ENCODE data around the gene PPP2R2B. TPM values are rescaled to one million over a fixed set of nuclear protein-coding genes. Genes with fewer than 3 reads are reported as not detected.

The PPP2R2B gene
- total and polyA plus RNA-seq, 3 donors from 2014 or later: 9.8 to 36.6 (median 32.0) TPM

GRCh38 chr5:146703899-146704298 is 174.7 kb downstream of the PPP2R2B start:
- TF ChIP-seq POLR2A (IDR thresholded peaks at IDR 0.05): no peak
- no peak for TF ChIP-seq CTCF (IDR thresholded peaks at IDR 0.05)
- H3K27ac ChIP-seq: no peak overlapping the region
- H3K4me3 ChIP-seq: no peak overlapping the region
- no peaks in the 10 kb centered on the region for H3K27me3 ChIP-seq
- H3K4me1 ChIP-seq: no peaks in the 10 kb centered on the region
- H3K36me3 ChIP-seq (ENCODE audit: low read depth, missing control alignments): no peaks in the 10 kb centered on the region
- intact Hi-C loops (cut with DNase I; ENCODE audit: low total_unique reads): no loop called here
- DNase-seq: no peak
- 22 to 29% methylated on average over 1 of the region's 1 CpG for WGBS, 2 donors
- H3K9me3 ChIP-seq: no peaks in the 10 kb centered on the region

- H3K36me3 ChIP-seq (ENCODE audit: low read depth, missing control alignments): no peaks in the 10 kb centered on the region
- H3K27ac ChIP-seq: no peak overlapping the region
- intact Hi-C loops (cut with DNase I; ENCODE audit: low total_unique reads): no loop called here
- TF ChIP-seq POLR2A (IDR thresholded peaks at IDR 0.05) (no peak), CTCF (IDR thresholded peaks at IDR 0.05) (no peak)
- H3K4me1 ChIP-seq: no peaks in the 10 kb centered on the region
- no peaks in the 10 kb centered on the region for H3K9me3 ChIP-seq
- H3K27me3 ChIP-seq: no peaks in the 10 kb centered on the region
- DNase-seq: no peak
- H3K4me3 ChIP-seq: no peak overlapping the region
Observed at GRCh38 chr5:146703499-146703898, 175.1 kb downstream of the PPP2R2B start.

GRCh38 chr5:146699664-146700418 is 178.7 kb downstream of the PPP2R2B start:
- no peaks in the 10 kb centered on the region for H3K4me1 ChIP-seq
- H3K27me3 ChIP-seq: no peaks in the 10 kb centered on the region
- H3K36me3 ChIP-seq (ENCODE audit: low read depth, missing control alignments): no peaks in the 10 kb centered on the region
- 52 to 56% methylated on average over 6 of the region's 6 CpGs for WGBS, 2 donors
- H3K4me3 ChIP-seq: no peak overlapping the region
- no peak for TF ChIP-seq POLR2A (IDR thresholded peaks at IDR 0.05)
- TF ChIP-seq CTCF (IDR thresholded peaks at IDR 0.05): no peak
- no peak for DNase-seq
- no peaks in the 10 kb centered on the region for H3K9me3 ChIP-seq
- no peak overlapping the region for H3K27ac ChIP-seq
- intact Hi-C loops (cut with DNase I; ENCODE audit: low total_unique reads): no loop called here

- no peak for TF ChIP-seq CTCF (IDR thresholded peaks at IDR 0.05)
- no peak for TF ChIP-seq POLR2A (IDR thresholded peaks at IDR 0.05)
- WGBS, 2 donors: 54 to 66% methylated on average over 3 of the region's 3 CpGs
Observed at GRCh38 chr5:146699138-146699537, 179.4 kb downstream of the PPP2R2B start.

GRCh38 chr5:146698651-146699050 is 179.9 kb downstream of the PPP2R2B start:
- no peaks in the 10 kb centered on the region for H3K27me3 ChIP-seq
- WGBS, 2 donors: 86 to 93% methylated on average over 1 of the region's 1 CpG
- no peaks in the 10 kb centered on the region for H3K9me3 ChIP-seq
- H3K27ac ChIP-seq: no peak overlapping the region
- H3K4me3 ChIP-seq: no peak overlapping the region
- intact Hi-C loops (cut with DNase I; ENCODE audit: low total_unique reads): no loop called here
- no peak for TF ChIP-seq POLR2A (IDR thresholded peaks at IDR 0.05)
- DNase-seq: no peak
- H3K36me3 ChIP-seq (ENCODE audit: low read depth, missing control alignments): no peaks in the 10 kb centered on the region
- no peaks in the 10 kb centered on the region for H3K4me1 ChIP-seq

More at GRCh38 chr5:146699138-146699537, 179.4 kb downstream of the PPP2R2B start:
- no peak for DNase-seq
- Histone ChIP-seq H3K9me3 (no peaks in the 10 kb centered on the region), H3K4me1 (no peaks in the 10 kb centered on the region), H3K27ac (no peak overlapping the region), H3K4me3 (no peak overlapping the region), H3K36me3 (ENCODE audit: low read depth, missing control alignments) (no peaks in the 10 kb centered on the region), H3K27me3 (no peaks in the 10 kb centered on the region)
- intact Hi-C loops (cut with DNase I; ENCODE audit: low total_unique reads): no loop called here

Measured in testis (tissue), 3 donors.